Measurements from ENCODE around the gene RAB27A. TPM values are rescaled to one million over a fixed set of nuclear protein-coding genes. Genes with fewer than 3 reads are reported as not detected.

The RAB27A gene
- total RNA-seq, 1 experiment from 2014 or later: 4.7 TPM

GRCh38 chr15:55257938-55258337 is 31.7 kb downstream of the RAB27A start (continued):
- TF ChIP-seq IRF1 (CRISPR knock-in tag; IDR thresholded peaks at IDR 0.05): no peak
- no peak for TF ChIP-seq CBFB (CRISPR knock-in tag; IDR thresholded peaks at IDR 0.05; ENCODE audit: low read depth)
- TF ChIP-seq PRDM15 (CRISPR knock-in tag; IDR thresholded peaks at IDR 0.05): no peak
- TF ChIP-seq ZNF263 (CRISPR knock-in tag; IDR thresholded peaks at IDR 0.05; ENCODE audit: low read depth): no peak

GRCh38 chr15:55257012-55257670 is 32.5 kb downstream of the RAB27A start:
- H3K4me1 Mint-ChIP-seq: no peaks in the 10 kb centered on the region
- H3K36me3 Mint-ChIP-seq: no peaks in the 10 kb centered on the region
- no peak overlapping the region for H3K27ac Mint-ChIP-seq
- DNase-seq (ENCODE audit: low spot score): no peak
- no peaks in the 10 kb centered on the region; the same call in 1 of the 2 replicates for H3K27me3 Mint-ChIP-seq (ENCODE audit: low read depth)
- H3K9me3 Mint-ChIP-seq: peaks cover 5% of the 10 kb centered on the region; the same call in 1 of the 2 replicates
- POLR2A ChIA-PET: interaction anchor here (0.6 kb wide), 1 partner anchor 768 kb away, joined by 3 read pairs; no protein-coding TSS in a partner anchor
- no peak for ATAC-seq
- CTCF ChIA-PET: no interaction called here
- no peak overlapping the region for H3K4me3 Mint-ChIP-seq
- TF ChIP-seq SMAD4 (CRISPR knock-in tag; IDR thresholded peaks at IDR 0.05) (no peak), E2F4 (CRISPR knock-in tag; IDR thresholded peaks at IDR 0.05; ENCODE audit: borderline replicate concordance, low read depth) (no peak), ZNF219 (CRISPR knock-in tag; IDR thresholded peaks at IDR 0.05; ENCODE audit: borderline replicate concordance) (no peak), USF2 (CRISPR knock-in tag; IDR thresholded peaks at IDR 0.05) (no peak), NR1H2 (CRISPR knock-in tag; IDR thresholded peaks at IDR 0.05) (no peak), USF1 (CRISPR knock-in tag; IDR thresholded peaks at IDR 0.05) (no peak), ZNF281 (CRISPR knock-in tag; IDR thresholded peaks at IDR 0.05) (no peak), AR (CRISPR knock-in tag; IDR thresholded peaks at IDR 0.05) (no peak), JAZF1 (CRISPR knock-in tag; IDR thresholded peaks at IDR 0.05) (no peak)
